Heart left ventricle (tissue), 13 donors: ENCODE measurements around the gene TMEM145.

Experiments
- POLR2A ChIP-seq, 2 donors: fragments of 450-650 bp; IDR thresholded peaks; one replicate each; pipeline ENCODE4 v1.6.1; 2017; ENCODE audit warnings: antibody characterized with exemption in 2 of 2, mild to moderate bottlenecking in 2 of 2, moderate library complexity in 2 of 2
- TF ChIP-seq, protein P1 (sequence below), 12 donors: fragments of 200-600 bp; sonication (generic) in 4 of 12; IDR thresholded peaks; one replicate each; pipeline versions ENCODE4 v1.5.0 to v1.8.0; 2018 to 2022; ENCODE audit warnings: antibody characterized with exemption in 12 of 12, mild to moderate bottlenecking in 5 of 12
- donor health status: ischemic (EF 13 %, LVEDD 7.1; RV severe dilation, severe dysfunction).
- donor health status: DM: no; HTN: yes; CAD: no.
- donor health status: DM: no; HTN: no; CAD: no.
- donor health status: ischemic (EF 25% LVEDD 6.9; RV normal size, moderate dysfunction).
- donor health status: ischemic (EF 25% LVEDD 5.7; RV mildly dilated, moderate dysfunction).
- donor health status: ischemic (EF 35%, LVEDD 5.7; RV mildly dilated, moderate dysfunction).
- donor health status: nonischemic (EF 11% LVEDD 7.7; RV severe dilation, severe dysfunction).
- donor health status: DM: yes; HTN: yes; CAD: no.
- donor health status: PGD.
- donor health status: ischemic (EF 29% LVEDD 5.4; RV normal size, mild dysfunction).
- donor health status: nonischemic (EF 23%, LVEDD 6.1; RV moderate dilation, normal function).

DNA sequence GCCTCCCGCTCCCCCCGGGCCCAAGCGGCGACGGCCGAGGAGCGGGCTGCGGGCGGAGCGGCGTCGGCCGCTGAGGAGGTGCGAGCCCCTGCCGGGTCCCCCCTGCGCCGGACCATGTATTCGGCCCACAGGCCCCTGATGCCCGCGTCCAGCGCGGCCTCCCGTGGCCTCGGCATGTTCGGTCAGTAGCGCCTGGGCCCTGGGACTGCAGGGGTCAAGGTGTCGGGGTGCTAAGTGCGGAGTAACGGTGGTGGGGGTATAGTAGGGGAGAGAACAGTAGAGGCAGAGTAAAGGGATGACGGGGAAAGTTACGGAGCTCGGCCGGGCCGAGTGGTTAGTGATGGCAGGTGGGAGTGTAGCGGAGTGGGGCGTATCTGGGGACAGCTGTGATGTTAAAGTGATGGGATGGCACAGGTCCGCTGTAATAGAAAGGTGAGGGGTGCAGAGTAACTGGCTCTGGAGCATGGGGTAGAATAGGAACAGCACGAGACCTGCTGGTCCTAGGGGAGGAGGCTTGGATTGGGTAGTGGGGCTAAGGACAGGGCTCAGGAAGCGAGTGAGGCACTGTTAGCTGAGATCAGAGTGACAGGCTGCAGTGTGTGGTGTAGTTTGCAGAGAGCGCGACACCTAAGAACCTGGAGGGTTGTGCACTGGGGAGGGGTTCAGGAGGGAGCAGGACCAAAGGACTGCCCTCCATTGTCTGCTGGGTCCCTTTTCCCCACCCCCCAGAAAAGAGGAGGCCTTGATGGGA is 28.3 kb upstream of the TMEM145 start:
- TF ChIP-seq, protein P1, sequence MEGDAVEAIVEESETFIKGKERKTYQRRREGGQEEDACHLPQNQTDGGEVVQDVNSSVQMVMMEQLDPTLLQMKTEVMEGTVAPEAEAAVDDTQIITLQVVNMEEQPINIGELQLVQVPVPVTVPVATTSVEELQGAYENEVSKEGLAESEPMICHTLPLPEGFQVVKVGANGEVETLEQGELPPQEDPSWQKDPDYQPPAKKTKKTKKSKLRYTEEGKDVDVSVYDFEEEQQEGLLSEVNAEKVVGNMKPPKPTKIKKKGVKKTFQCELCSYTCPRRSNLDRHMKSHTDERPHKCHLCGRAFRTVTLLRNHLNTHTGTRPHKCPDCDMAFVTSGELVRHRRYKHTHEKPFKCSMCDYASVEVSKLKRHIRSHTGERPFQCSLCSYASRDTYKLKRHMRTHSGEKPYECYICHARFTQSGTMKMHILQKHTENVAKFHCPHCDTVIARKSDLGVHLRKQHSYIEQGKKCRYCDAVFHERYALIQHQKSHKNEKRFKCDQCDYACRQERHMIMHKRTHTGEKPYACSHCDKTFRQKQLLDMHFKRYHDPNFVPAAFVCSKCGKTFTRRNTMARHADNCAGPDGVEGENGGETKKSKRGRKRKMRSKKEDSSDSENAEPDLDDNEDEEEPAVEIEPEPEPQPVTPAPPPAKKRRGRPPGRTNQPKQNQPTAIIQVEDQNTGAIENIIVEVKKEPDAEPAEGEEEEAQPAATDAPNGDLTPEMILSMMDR (IDR thresholded peaks at IDR 0.05), result no peak
- TF ChIP-seq POLR2A (IDR thresholded peaks at IDR 0.05), result no peak
